GM23338 (cell line): ENCODE data around the gene ARHGEF19. TPM values are rescaled to one million over a fixed set of nuclear protein-coding genes. Genes with fewer than 3 reads are reported as not detected.

Experiments
- ATAC-seq: fragments of 200-7000 bp; cut with Tn5 transposase; 3 replicates; pipeline ENCODE4 v1.9.1; 2020
- DNase-seq: peaks from one replicate; pipeline ENCODE4 v3.0.0-alpha.2; 2015; ENCODE audit warnings: low spot score
- H2AFZ ChIP-seq: fragments of 200-600 bp; sonication (generic); 2 replicates; pipeline ENCODE4 v1.8.0; 2016; ENCODE audit warnings: antibody characterized with exemption, mild to moderate bottlenecking, moderate library complexity
- H3F3A ChIP-seq: fragments of 200-600 bp; sonication (generic); replicated peaks from 2 replicates; pipeline ENCODE4 v1.8.0; 2017; ENCODE audit warnings: antibody characterized with exemption, mixed run types, low read depth
- H3K27ac ChIP-seq: fragments of 200-600 bp; sonication (generic); 2 replicates; pipeline ENCODE4 v1.6.1; 2016; ENCODE audit warnings: low read depth
- H3K27me3 ChIP-seq: fragments of 200-600 bp; sonication (generic); 2 replicates; pipeline ENCODE4 v1.8.0; 2016; ENCODE audit warnings: mild to moderate bottlenecking, mixed run types, moderate library complexity; ENCODE audit not compliant: insufficient read depth
- H3K36me3 ChIP-seq: fragments of 200-600 bp; sonication (generic); 2 replicates; pipeline ENCODE4 v1.8.0; 2016; ENCODE audit warnings: mild to moderate bottlenecking; ENCODE audit not compliant: insufficient read depth
- H3K4me1 ChIP-seq: fragments of 200-600 bp; sonication (generic); 2 replicates; pipeline ENCODE4 v1.8.0; 2016; ENCODE audit warnings: mild to moderate bottlenecking, moderate library complexity; ENCODE audit not compliant: insufficient read depth
- H3K4me2 ChIP-seq: fragments of 200-600 bp; sonication (generic); 2 replicates; pipeline ENCODE4 v1.7.1; 2017; ENCODE audit warnings: mixed run types
- H3K4me3 ChIP-seq: fragments of 200-600 bp; sonication (generic); 2 replicates; pipeline ENCODE4 v1.6.1; 2016; ENCODE audit warnings: mixed run types
- H3K79me2 ChIP-seq: fragments of 200-600 bp; sonication (generic); replicated peaks from 2 replicates; pipeline ENCODE4 v1.8.0; 2017; ENCODE audit warnings: mild to moderate bottlenecking; ENCODE audit not compliant: insufficient read depth
- H3K9me2 ChIP-seq: fragments of 200-600 bp; sonication (generic); 2 replicates; pipeline ENCODE4 v1.8.0; 2017; ENCODE audit not compliant: insufficient read depth
- H4K20me1 ChIP-seq: fragments of 200-600 bp; sonication (generic); replicated peaks from 2 replicates; pipeline ENCODE4 v1.8.0; 2017; ENCODE audit warnings: mild to moderate bottlenecking; ENCODE audit not compliant: insufficient read depth
- H3K27ac Mint-ChIP-seq: 2 replicates; pipeline ENCODE4 v1.8.0; 2020; ENCODE audit warnings: inconsistent platforms, mild to moderate bottlenecking, moderate library complexity, mixed read lengths
- H3K27me3 Mint-ChIP-seq: 3 replicates; pipeline ENCODE4 v1.8.0; 2022; ENCODE audit warnings: low read depth, mild to moderate bottlenecking, moderate library complexity, mixed read lengths, inconsistent platforms; ENCODE audit not compliant: insufficient read depth, poor library complexity
- H3K36me3 Mint-ChIP-seq: 3 replicates; pipeline ENCODE4 v1.8.0; 2021; ENCODE audit warnings: low read depth, mild to moderate bottlenecking, inconsistent platforms, moderate library complexity, mixed read lengths
- H3K4me1 Mint-ChIP-seq: 3 replicates; pipeline ENCODE4 v1.8.0; 2020; ENCODE audit warnings: mild to moderate bottlenecking, inconsistent platforms, mixed read lengths
- H3K4me3 Mint-ChIP-seq: 3 replicates; pipeline ENCODE4 v1.8.0; 2021; ENCODE audit warnings: moderate library complexity, mild to moderate bottlenecking, inconsistent platforms, mixed read lengths
- H3K9me3 Mint-ChIP-seq: 3 replicates; pipeline ENCODE4 v1.8.0; 2020; ENCODE audit warnings: moderate library complexity, mild to moderate bottlenecking, inconsistent platforms, mixed read lengths
- CREB1 ChIP-seq: fragments of 250-450 bp; sonication (Bioruptor Pico); IDR thresholded peaks from 2 replicates; pipeline ENCODE4 v1.5.0; 2020; ENCODE audit warnings: low read depth, mild to moderate bottlenecking, moderate library complexity
- CTCF ChIP-seq, 2 experiments: fragments of 200-600 bp in 1 of 2; sonication (generic) in 1 of 2; conservative IDR thresholded peaks; 2 replicates each; pipeline versions ENCODE4 v1.5.1 to v1.6.1; 2016 to 2017; ENCODE audit warnings: antibody characterized with exemption in 2 of 2, low read depth in 2 of 2, mild to moderate bottlenecking in 2 of 2, moderate library complexity in 1 of 2
- ETS1 ChIP-seq: IDR thresholded peaks from 2 replicates; pipeline ENCODE4 v1.6.1; 2016; ENCODE audit warnings: antibody characterized with exemption
- EZH2 ChIP-seq: fragments of 200-600 bp; sonication (generic); IDR thresholded peaks from one replicate; pipeline ENCODE4 v1.8.0; 2017; ENCODE audit warnings: antibody characterized with exemption, mild to moderate bottlenecking, low read depth; ENCODE audit not compliant: unreplicated experiment
- EZH2phosphoT487 ChIP-seq: fragments of 200-600 bp; sonication (generic); IDR thresholded peaks from one replicate; pipeline ENCODE4 v1.8.1; 2018; ENCODE audit warnings: antibody characterized with exemption; ENCODE audit not compliant: unreplicated experiment
- POLR2AphosphoS5 ChIP-seq: IDR thresholded peaks from 2 replicates; pipeline ENCODE4 v1.6.1; 2016; ENCODE audit warnings: antibody characterized with exemption, low read depth
- ZNF114 ChIP-seq: fragments of 250-450 bp; sonication (Bioruptor Pico); IDR thresholded peaks from 2 replicates; pipeline ENCODE4 v1.5.0; 2020; ENCODE audit warnings: mild to moderate bottlenecking, moderate library complexity
- ZNF331 ChIP-seq: fragments of 250-450 bp; sonication (Bioruptor Pico); IDR thresholded peaks from 2 replicates; pipeline ENCODE4 v1.5.0; 2020; ENCODE audit warnings: low read depth, mild to moderate bottlenecking, moderate library complexity
- ZNF462 ChIP-seq: fragments of 250-450 bp; sonication (Bioruptor Pico); IDR thresholded peaks from 2 replicates; pipeline ENCODE4 v1.5.0; 2020; ENCODE audit warnings: mild to moderate bottlenecking, moderate library complexity
- polyA plus RNA-seq: library from polyadenylated mRNA; unstranded; fragments of >200 nt; fragmentation: Nextera tagmentation; extraction: Ambion mirVana; gene quantifications from 2 replicates; pipeline ENCODE4 v1.2.1, GENCODE V29; 2016
- total RNA-seq: library from RNA; depleted of rRNA; stranded (reverse); fragments of >200 nt; shearing (Covaris generic); gene quantifications from 2 replicates; pipeline ENCODE4 v1.2.3, GENCODE V29; 2014

The ARHGEF19 gene
- total and polyA plus RNA-seq, 2 experiments from 2014 or later: 19.5 to 46.4 TPM

- TF ChIP-seq ZNF462: no peak
- TF ChIP-seq CREB1 (CRISPR knock-in tag): no peak
- no peak for TF ChIP-seq ZNF114 (CRISPR knock-in tag)
- no peak for TF ChIP-seq EZH2phosphoT487
- TF ChIP-seq EZH2: no peak
- TF ChIP-seq ZNF331 (CRISPR knock-in tag): no peak
- TF ChIP-seq POLR2AphosphoS5: no peak
Observed at GRCh38 chr1:16205334-16205671, 7.1 kb downstream of the ARHGEF19 start (continued).

GRCh38 chr1:16204634-16205333 is 7.7 kb downstream of the ARHGEF19 start:
- H3K27me3 ChIP-seq: no peaks in the 10 kb centered on the region
- H3K27ac Mint-ChIP-seq: no peak overlapping the region
- H3K4me3 ChIP-seq: no peak overlapping the region
- H3K4me2 ChIP-seq: no peak overlapping the region
- H3K79me2 ChIP-seq: peaks cover 8% of the 10 kb centered on the region; the same call in 1 of the 2 replicates
- peaks cover 24% of the 10 kb centered on the region for H3K4me1 Mint-ChIP-seq
- peaks cover 13% of the 10 kb centered on the region; the same call in 1 of the 2 replicates for H3K4me1 ChIP-seq
- H3K27ac ChIP-seq: no peak overlapping the region
- no peaks in the 10 kb centered on the region for H3K9me3 Mint-ChIP-seq
- peaks cover 10% of the 10 kb centered on the region; the same call in 1 of the 2 replicates for H3K36me3 ChIP-seq
- DNase-seq (peak; percentile 73), ATAC-seq (peak; percentile 16)
- H4K20me1 ChIP-seq: no peaks in the 10 kb centered on the region; the same call in 1 of the 2 replicates
- TF ChIP-seq EZH2phosphoT487: no peak
- TF ChIP-seq ETS1: no peak
- peak; percentile 55 to 79 for TF ChIP-seq CTCF (conservative IDR thresholded peaks at IDR 0.05; ENCODE audit: low read depth in 2 of 2)
- no peak for TF ChIP-seq ZNF114 (CRISPR knock-in tag)
- H3K9me2 ChIP-seq: no peaks in the 10 kb centered on the region
- peaks cover 38% of the 10 kb centered on the region for H3K36me3 Mint-ChIP-seq
- H2AFZ ChIP-seq: no peak overlapping the region
- no peaks in the 10 kb centered on the region for H3F3A ChIP-seq
- H3K27me3 Mint-ChIP-seq: peaks cover 17% of the 10 kb centered on the region
- no peak overlapping the region; the same call in 2 of the 3 replicates for H3K4me3 Mint-ChIP-seq
